CD14-positive monocyte (primary cell): Measurements from ENCODE around the gene SLC22A4. TPM values are rescaled to one million over a fixed set of nuclear protein-coding genes. Genes with fewer than 3 reads are reported as not detected.

ENCODE experiments used
- DNase-seq, 3 donors: peaks; one replicate each; pipeline ENCODE4 v3.0.0-alpha.2; 2011 to 2022
- H2AFZ ChIP-seq: 2 replicates; pipeline ENCODE4 v1.6.0; 2012; ENCODE audit warnings: mild to moderate bottlenecking, low read depth, low read length, inconsistent platforms; ENCODE audit not compliant: insufficient read depth, poor library complexity, severe bottlenecking
- H3K27ac ChIP-seq, 2 donors: 1 replicate in 1 of 2; 2 replicates in 1 of 2; pipeline ENCODE4 v1.5.1; 2012 to 2013; ENCODE audit warnings: low read length in 2 of 2, control low read depth in 1 of 2, inconsistent platforms in 1 of 2, low read depth in 1 of 2, mild to moderate bottlenecking in 1 of 2
- H3K27me3 ChIP-seq, 2 donors: one replicate each; pipeline versions ENCODE4 v1.6.0 to v1.6.1; 2011 to 2013; ENCODE audit warnings: low read length in 2 of 2; ENCODE audit not compliant: control insufficient read depth in 2 of 2, insufficient read depth in 2 of 2
- H3K36me3 ChIP-seq, 2 donors: replicated peaks in 1 of 2; 1 replicate in 1 of 2; 2 replicates in 1 of 2; pipeline versions ENCODE4 v1.5.1 to v1.6.1; 2012 to 2013; ENCODE audit warnings: low read length in 2 of 2, control low read depth in 1 of 2, inconsistent platforms in 1 of 2, mild to moderate bottlenecking in 1 of 2; ENCODE audit not compliant: insufficient read depth in 2 of 2, control insufficient read depth in 1 of 2
- H3K4me1 ChIP-seq, 2 donors: 1 replicate in 1 of 2; 2 replicates in 1 of 2; pipeline versions ENCODE4 v1.5.1 to v1.6.1; 2012 to 2013; ENCODE audit warnings: low read length in 2 of 2, control low read depth in 1 of 2, inconsistent platforms in 1 of 2, mild to moderate bottlenecking in 1 of 2, moderate library complexity in 1 of 2; ENCODE audit not compliant: insufficient read depth in 2 of 2, control insufficient read depth in 1 of 2
- H3K4me2 ChIP-seq: replicated peaks from 2 replicates; pipeline ENCODE3; 2012; ENCODE audit warnings: low read length, moderate library complexity, mild to moderate bottlenecking; ENCODE audit not compliant: poor library complexity, severe bottlenecking; ENCODE audit errors: extremely low read depth
- H3K4me3 ChIP-seq, 3 experiments: fragments of 200-600 bp in 1 of 3; sonication (generic) in 1 of 3; replicated peaks in 1 of 3; 1 replicate in 2 of 3; 2 replicates in 1 of 3; pipeline ENCODE4 v1.5.1; 2011 to 2013; ENCODE audit warnings: low read length in 3 of 3, mild to moderate bottlenecking in 3 of 3, control low read depth in 2 of 3, low read depth in 2 of 3, inconsistent platforms in 1 of 3, moderate library complexity in 1 of 3
- H3K79me2 ChIP-seq: 2 replicates; pipeline ENCODE4 v1.6.0; 2012; ENCODE audit warnings: mild to moderate bottlenecking, control low read depth, inconsistent platforms, low read length, moderate library complexity; ENCODE audit not compliant: insufficient read depth
- H3K9ac ChIP-seq: 2 replicates; pipeline ENCODE4 v1.6.0; 2017; ENCODE audit warnings: low read length, mild to moderate bottlenecking; ENCODE audit not compliant: insufficient read depth, poor library complexity, severe bottlenecking
- H3K9me3 ChIP-seq, 2 donors: replicated peaks in 1 of 2; 1 replicate in 1 of 2; 2 replicates in 1 of 2; pipeline versions ENCODE4 v1.5.1 to v1.6.1; 2012 to 2013; ENCODE audit warnings: low read length in 2 of 2, control low read depth in 1 of 2; ENCODE audit not compliant: control insufficient read depth in 1 of 2, insufficient read depth in 1 of 2
- H4K20me1 ChIP-seq: 2 replicates; pipeline ENCODE4 v1.6.0; 2012; ENCODE audit warnings: mild to moderate bottlenecking, low read length, control low read depth, moderate library complexity; ENCODE audit not compliant: insufficient read depth
- H3K27ac Mint-ChIP-seq, 7 donors: one replicate each; pipeline ENCODE4 v1.8.0; 2020; ENCODE audit warnings: mild to moderate bottlenecking in 7 of 7, mixed read lengths in 7 of 7, moderate library complexity in 6 of 7, inconsistent platforms in 2 of 7
- H3K27me3 Mint-ChIP-seq, 3 donors: one replicate each; pipeline ENCODE4 v1.8.0; 2021 to 2022; ENCODE audit warnings: low read depth in 3 of 3, mild to moderate bottlenecking in 3 of 3, mixed read lengths in 3 of 3, moderate library complexity in 3 of 3, inconsistent platforms in 1 of 3
- H3K36me3 Mint-ChIP-seq, 2 donors: one replicate each; pipeline ENCODE4 v1.8.0; 2020; ENCODE audit warnings: mixed read lengths in 2 of 2, inconsistent platforms in 1 of 2, mild to moderate bottlenecking in 1 of 2
- H3K4me1 Mint-ChIP-seq: one replicate; pipeline ENCODE4 v1.8.0; 2020; ENCODE audit warnings: mild to moderate bottlenecking, mixed read lengths
- H3K4me3 Mint-ChIP-seq, 2 donors: one replicate each; pipeline ENCODE4 v1.8.0; 2020; ENCODE audit warnings: mild to moderate bottlenecking in 2 of 2, mixed read lengths in 2 of 2, moderate library complexity in 1 of 2
- H3K9me3 Mint-ChIP-seq, 7 donors: one replicate each; pipeline ENCODE4 v1.8.0; 2020 to 2022; ENCODE audit warnings: mixed read lengths in 7 of 7, mild to moderate bottlenecking in 6 of 7, moderate library complexity in 6 of 7, inconsistent platforms in 2 of 7
- CTCF ChIP-seq: fragments of 200-600 bp; IDR thresholded peaks from one replicate; pipeline ENCODE4 v1.8.0; 2022; ENCODE audit warnings: antibody characterized with exemption, mild to moderate bottlenecking
- WGBS: methylation state at CpG from one replicate; pipeline ENCODE4 v1.1.5; 2013; ENCODE audit warnings: missing lambda C conversion rate; ENCODE audit not compliant: insufficient coverage; 5-methylcytosine and 5-hydroxymethylcytosine counted together
- intact Hi-C, 2 donors: fragments of 100-400 bp; cut with micrococcal nuclease; formaldehyde crosslinking; loops; one replicate each; pipeline versions ENCODE4 v1.15.0 to v1.15.1; 2023
- polyA plus RNA-seq, 3 donors: library from polyadenylated mRNA; depleted of rRNA in 1 of 3; unstranded in 2 of 3; stranded (reverse) in 1 of 3; fragments of 300-500 nt in 2 of 3; fragments of >200 nt in 1 of 3; fragmentation: Illumina TruSeq in 2 of 3; gene quantifications; 1 replicate in 2 of 3; 2 replicates in 1 of 3; pipeline ENCODE4 v1.2.3, GENCODE V29; 2012 to 2021

Gene SLC22A4
- polyA plus RNA-seq, 3 donors: 7.2 to 13.0 (median 12.2) TPM

GRCh38 chr5:132270706-132271105, 23.5 kb upstream of the SLC22A4 start:
- Histone ChIP-seq H4K20me1 (no peaks in the 10 kb centered on the region), H3K27ac (no peak overlapping the region), H3K4me3 (no peak overlapping the region), H3K4me2 (no peak overlapping the region), H3K36me3 (no peaks in the 10 kb centered on the region), H2AFZ (no peak overlapping the region), H3K79me2 (no peaks in the 10 kb centered on the region), H3K27me3 (no peaks in the 10 kb centered on the region), H3K9me3 (no peaks in the 10 kb centered on the region), H3K4me1 (peaks cover 3 to 17% of the 10 kb centered on the region in 2 donors), H3K9ac (no peak overlapping the region)
- DNase-seq: no peak
- Mint-ChIP-seq H3K9me3 (no peaks in the 10 kb centered on the region), H3K36me3 (peaks cover 0 to 2% of the 10 kb centered on the region in 2 donors), H3K27ac (peak overlapping the region in 1 of 7 donors; percentile 18), H3K27me3 (peaks cover 7 to 18% (median 15%) of the 10 kb centered on the region in 3 donors), H3K4me1 (peaks cover 21% of the 10 kb centered on the region), H3K4me3 (peak overlapping the region; percentile 74 to 83)
- TF ChIP-seq CTCF: no peak
- intact Hi-C loops: loop anchor here (5.0 to 10.0 kb wide), 2 partner anchors 52 to 54 kb away; no protein-coding TSS in a partner anchor
- 97% methylated on average over 5 of the region's 6 CpGs for WGBS

DNA sequence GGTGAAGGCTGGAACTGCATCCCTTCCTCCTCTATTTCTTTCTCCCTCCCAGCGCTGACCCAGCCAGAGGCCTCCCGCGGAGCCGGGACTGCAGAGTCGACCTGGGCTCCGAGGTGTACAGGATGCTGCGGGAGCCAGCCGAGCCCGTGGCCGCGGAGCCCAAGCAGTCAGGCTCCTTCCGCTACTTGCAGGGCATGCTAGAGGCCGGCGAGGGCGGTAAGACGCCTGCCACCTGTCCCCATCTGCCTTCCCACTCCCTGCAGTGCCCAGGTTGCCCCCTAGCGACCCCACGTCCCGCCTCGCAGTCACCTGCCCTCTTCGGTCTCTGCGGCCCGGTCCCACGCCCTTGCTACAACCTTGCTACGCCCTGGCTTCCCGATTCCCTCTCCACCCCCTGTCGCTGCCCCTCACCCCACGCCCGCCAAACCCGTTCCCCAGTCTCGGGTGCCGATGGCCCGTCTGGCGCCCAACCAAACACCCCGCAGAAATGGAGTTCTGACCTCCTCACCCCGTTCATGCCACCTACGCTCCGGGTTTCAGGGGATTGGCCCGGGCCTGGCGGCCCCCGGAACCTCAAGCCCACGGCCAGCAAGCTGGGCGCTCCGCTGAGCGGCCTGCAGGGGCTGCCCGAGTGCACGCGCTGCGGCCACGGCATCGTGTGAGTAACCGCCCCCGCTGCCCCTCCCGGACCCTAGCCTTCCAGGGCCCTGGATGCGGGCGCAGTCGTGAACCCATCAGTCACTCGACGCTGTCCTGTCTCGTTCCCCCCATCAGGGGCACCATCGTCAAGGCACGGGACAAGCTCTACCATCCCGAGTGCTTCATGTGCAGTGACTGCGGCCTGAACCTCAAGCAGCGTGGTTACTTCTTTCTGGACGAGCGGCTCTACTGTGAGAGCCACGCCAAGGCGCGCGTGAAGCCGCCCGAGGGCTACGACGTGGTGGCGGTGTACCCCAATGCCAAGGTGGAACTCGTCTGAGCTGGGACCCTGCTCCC, 22.6 kb upstream of the SLC22A4 start:
- Mint-ChIP-seq H3K27ac (no peak overlapping the region), H3K36me3 (peaks cover 0 to 2% of the 10 kb centered on the region in 2 donors), H3K4me1 (peaks cover 21% of the 10 kb centered on the region), H3K4me3 (peak overlapping the region; percentile 74 to 83), H3K9me3 (no peaks in the 10 kb centered on the region), H3K27me3 (peaks cover 7 to 18% (median 15%) of the 10 kb centered on the region in 3 donors)
- WGBS: 56% methylated on average over 77 of the region's 77 CpGs
- Histone ChIP-seq H3K9ac (peak overlapping the region; percentile 28), H3K9me3 (no peaks in the 10 kb centered on the region), H3K4me3 (peak overlapping the region in 2 of 3 experiments; percentile 2 to 65), H4K20me1 (no peaks in the 10 kb centered on the region), H2AFZ (peak overlapping the region; percentile 70), H3K4me2 (peak overlapping the region; percentile 78), H3K4me1 (peaks cover 3 to 17% of the 10 kb centered on the region in 2 donors), H3K79me2 (no peaks in the 10 kb centered on the region), H3K27ac (no peak overlapping the region), H3K27me3 (no peaks in the 10 kb centered on the region), H3K36me3 (no peaks in the 10 kb centered on the region)
- intact Hi-C loops: loop anchor here (5.0 to 10.0 kb wide), 2 partner anchors 51 to 53 kb away; no protein-coding TSS in a partner anchor
- peak in 2 of 3 donors; percentile 20 to 22 for DNase-seq
- no peak for TF ChIP-seq CTCF
